ENCODE measurements around the gene FAM111A. TPM values are rescaled to one million over a fixed set of nuclear protein-coding genes. Genes with fewer than 3 reads are reported as not detected.

Gene FAM111A
- total RNA-seq, 1 experiment from 2014 or later = 20.1 TPM

GRCh38 chr11:59192446-59193020 is 49.9 kb downstream of the FAM111A start:
- H3K9me3 Mint-ChIP-seq = peaks cover 0 to 4% of the 10 kb centered on the region in 2 experiments; a peak in 3 of 5 replicates
- H2AK5ac ChIP-seq (ENCODE audit: insufficient read length, low read length) = no peak overlapping the region
- H2BK5ac ChIP-seq (ENCODE audit: insufficient read length, low read length) = no peak overlapping the region
- no peak overlapping the region for H2BK20ac ChIP-seq (ENCODE audit: low read depth, low read length, poor library complexity, severe bottlenecking)
- no peak overlapping the region for H3K27ac ChIP-seq (ENCODE audit: insufficient read length, low read depth, low read length)
- H3K56ac ChIP-seq (ENCODE audit: insufficient read length, low read depth, low read length) = no peak overlapping the region
- peaks cover under 1% of the 10 kb centered on the region for H3K79me1 ChIP-seq (ENCODE audit: insufficient read depth, low read depth, low read length, poor library complexity, severe bottlenecking)
- WGBS (ENCODE audit: extremely low coverage, insufficient read length, low lambda C conversion rate) = no CpG with 5 or more reads among the region's 4 CpGs
- no peaks in the 10 kb centered on the region; the same call in 1 of the 2 replicates for H3K27me3 Mint-ChIP-seq (ENCODE audit: low read depth)
- no peak for DNase-seq
- peaks cover 46 to 82% (median 65%) of the 10 kb centered on the region in 3 experiments for H3K36me3 Mint-ChIP-seq (ENCODE audit: insufficient read depth in 1 of 3, low read depth in 3 of 3)
- H3K79me2 ChIP-seq (ENCODE audit: insufficient read depth, low read length) = no peaks in the 10 kb centered on the region; the same call in 1 of the 2 replicates
- no peak overlapping the region for H2BK120ac ChIP-seq (ENCODE audit: low read depth, low read length, poor library complexity, severe bottlenecking)
- no peaks in the 10 kb centered on the region; a peak in 1 of 4 replicates for H3K4me1 Mint-ChIP-seq
- H3K4me3 Mint-ChIP-seq = no peak overlapping the region
- no peak overlapping the region for H3T11ph ChIP-seq (ENCODE audit: low read length)
- no peak overlapping the region for H4K5ac ChIP-seq (ENCODE audit: insufficient read length, low read depth, low read length)
- no peak overlapping the region for H3K4ac ChIP-seq (ENCODE audit: low read depth, low read length)
- no peak for TF ChIP-seq CTCF (conservative IDR thresholded peaks at IDR 0.05)
- H3K14ac ChIP-seq (ENCODE audit: insufficient read depth, low read length) = no peak overlapping the region
- no peaks in the 10 kb centered on the region for H3K27me3 ChIP-seq (ENCODE audit: insufficient read depth, low read length)
- H4K91ac ChIP-seq (ENCODE audit: insufficient read length, low read depth, low read length) = no peak overlapping the region
- H3K27ac Mint-ChIP-seq = no peak overlapping the region; a peak in 1 of 7 replicates
- no peak overlapping the region for H2BK15ac ChIP-seq (ENCODE audit: low read depth, low read length)
- no peak overlapping the region for H2AFZ ChIP-seq (ENCODE audit: low read length)
- H3K23me2 ChIP-seq (ENCODE audit: insufficient read length, low read depth, low read length, poor library complexity, severe bottlenecking) = no peaks in the 10 kb centered on the region
- no peak overlapping the region for H3K4me2 ChIP-seq (ENCODE audit: insufficient read depth, insufficient read length, low read length)
- no peaks in the 10 kb centered on the region for H4K20me1 ChIP-seq (ENCODE audit: control insufficient read depth, insufficient read depth, insufficient read length)
- no peaks in the 10 kb centered on the region for H3K4me1 ChIP-seq (ENCODE audit: insufficient read depth, low read length)
- H3K9ac ChIP-seq (ENCODE audit: extremely low read depth, insufficient read length, low read length) = no peak overlapping the region
- H2BK12ac ChIP-seq (ENCODE audit: insufficient read length, low read depth, low read length) = no peak overlapping the region
- no peak overlapping the region for H3K18ac ChIP-seq (ENCODE audit: insufficient read length, low read depth, low read length)
- H3K23ac ChIP-seq (ENCODE audit: insufficient read length, low read depth, low read length) = no peak overlapping the region
- peaks cover 6% of the 10 kb centered on the region for H3K9me3 ChIP-seq (ENCODE audit: control insufficient read depth, low read depth, low read length)
- H4K8ac ChIP-seq (replicated peaks; ENCODE audit: insufficient read length, low read depth, low read length) = no peak overlapping the region
